IMR-90 (cell line): ENCODE data around the gene LAMA4. TPM values are rescaled to one million over a fixed set of nuclear protein-coding genes. Genes with fewer than 3 reads are reported as not detected.

Experiments used
- ATAC-seq: fragments of 200-7000 bp; cut with Tn5 transposase; 2 replicates; pipeline ENCODE4 v1.9.1; 2020; ENCODE audit warnings: low read depth, mild to moderate bottlenecking, moderate library complexity
- BruUV-seq: library from RNA; stranded (reverse); fragments of 400-500 nt; replicated peaks from 2 replicates; lab custom pipeline; 2021; lab: Mats Ljungman, UMichigan
- CTCF ChIA-PET: fragments of 300-600 bp; formaldehyde crosslinking; extraction: SDS; loops from one replicate; lab custom pipeline; 2021; ENCODE audit warnings: antibody characterized with exemption; lab: Yijun Ruan, JAX
- POLR2A ChIA-PET: fragments of 300-600 bp; sonication (Branson Sonifier 250); formaldehyde crosslinking; loops from one replicate; lab custom pipeline; 2022; ENCODE audit warnings: antibody characterized with exemption; ENCODE audit not compliant: unreplicated experiment; lab: Charles Lee
- DNase-seq: peaks from one replicate; pipeline ENCODE4 v3.0.0; 2013
- H2AFZ ChIP-seq: replicated peaks from 2 replicates; pipeline ENCODE3; 2013; ENCODE audit warnings: low read length, mild to moderate bottlenecking; ENCODE audit not compliant: poor library complexity
- H2AK5ac ChIP-seq: 2 replicates; pipeline ENCODE4 v1.6.1; 2013; ENCODE audit warnings: low read depth, low read length, inconsistent platforms
- H2AK9ac ChIP-seq: replicated peaks from 2 replicates; pipeline ENCODE3; 2013; ENCODE audit warnings: mild to moderate bottlenecking, low read depth, low read length, moderate library complexity; ENCODE audit not compliant: poor library complexity
- H2BK120ac ChIP-seq: 2 replicates; pipeline ENCODE4 v1.6.1; 2013; ENCODE audit warnings: low read depth, low read length, inconsistent platforms
- H2BK15ac ChIP-seq: 3 replicates; pipeline ENCODE4 v1.6.1; 2013; ENCODE audit warnings: low read depth, low read length, inconsistent platforms
- H2BK20ac ChIP-seq: 2 replicates; pipeline ENCODE4 v1.6.1; 2013; ENCODE audit warnings: low read depth, mild to moderate bottlenecking, inconsistent platforms, low read length, moderate library complexity
- H2BK5ac ChIP-seq: 2 replicates; pipeline ENCODE4 v1.6.1; 2013; ENCODE audit warnings: mild to moderate bottlenecking, low read depth, low read length, inconsistent platforms; ENCODE audit not compliant: poor library complexity, severe bottlenecking
- H3K14ac ChIP-seq: replicated peaks from 2 replicates; pipeline ENCODE4 v1.6.1; 2013; ENCODE audit warnings: low read depth, low read length, inconsistent platforms
- H3K18ac ChIP-seq: 2 replicates; pipeline ENCODE4 v1.6.1; 2013; ENCODE audit warnings: low read depth, low read length, control low read depth
- H3K23ac ChIP-seq: 2 replicates; pipeline ENCODE4 v1.6.1; 2013; ENCODE audit warnings: low read depth, low read length, inconsistent platforms
- H3K27ac ChIP-seq: 2 replicates; pipeline ENCODE4 v1.5.1; 2013; ENCODE audit warnings: mild to moderate bottlenecking, control low read depth, low read length; ENCODE audit not compliant: insufficient read depth
- H3K27me3 ChIP-seq: 2 replicates; pipeline ENCODE4 v1.6.1; 2013; ENCODE audit warnings: low read length; ENCODE audit not compliant: control insufficient read depth, insufficient read depth
- H3K36me3 ChIP-seq: 2 replicates; pipeline ENCODE4 v1.6.1; 2013; ENCODE audit warnings: low read length, mixed read lengths; ENCODE audit not compliant: control insufficient read depth, insufficient read depth
- H3K4ac ChIP-seq: 2 replicates; pipeline ENCODE4 v1.6.1; 2013; ENCODE audit warnings: low read depth, low read length, inconsistent platforms
- H3K4me1 ChIP-seq: 2 replicates; pipeline ENCODE4 v1.6.1; 2013; ENCODE audit warnings: low read length, mixed read lengths; ENCODE audit not compliant: control insufficient read depth, insufficient read depth
- H3K4me2 ChIP-seq: 2 replicates; pipeline ENCODE4 v1.6.1; 2013; ENCODE audit warnings: low read depth, mild to moderate bottlenecking, control low read depth, low read length, moderate library complexity
- H3K4me3 ChIP-seq: 2 replicates; pipeline ENCODE4 v1.5.1; 2013; ENCODE audit warnings: low read depth, mild to moderate bottlenecking, control low read depth, low read length, moderate library complexity; ENCODE audit not compliant: insufficient read depth
- H3K56ac ChIP-seq: 2 replicates; pipeline ENCODE4 v1.6.1; 2013; ENCODE audit warnings: low read length, inconsistent platforms; ENCODE audit not compliant: insufficient read depth; ENCODE audit errors: extremely low read depth
- H3K79me1 ChIP-seq, 2 experiments: 2 replicates each; pipeline ENCODE4 v1.6.1; 2013; ENCODE audit warnings: low read length in 2 of 2, inconsistent platforms in 1 of 2, low read depth in 1 of 2
- H3K9ac ChIP-seq: 2 replicates; pipeline ENCODE4 v1.6.1; 2013; ENCODE audit warnings: low read depth, low read length, control low read depth
- H3K9me1 ChIP-seq: 2 replicates; pipeline ENCODE4 v1.6.1; 2013; ENCODE audit warnings: low read length, inconsistent platforms; ENCODE audit not compliant: insufficient read depth
- H3K9me3 ChIP-seq: 2 replicates; pipeline ENCODE4 v1.6.1; 2013; ENCODE audit warnings: low read length; ENCODE audit not compliant: control insufficient read depth, insufficient read depth
- H4K20me1 ChIP-seq: 2 replicates; pipeline ENCODE4 v1.6.1; 2013; ENCODE audit warnings: low read length, inconsistent platforms; ENCODE audit not compliant: insufficient read depth
- H4K5ac ChIP-seq: 2 replicates; pipeline ENCODE4 v1.6.1; 2013; ENCODE audit warnings: mild to moderate bottlenecking, low read depth, low read length, control low read depth
- H4K8ac ChIP-seq, 2 experiments: 2 replicates each; pipeline ENCODE4 v1.6.1; 2013; ENCODE audit warnings: low read depth in 2 of 2, low read length in 2 of 2, control low read depth in 1 of 2, inconsistent platforms in 1 of 2
- H4K91ac ChIP-seq: 2 replicates; pipeline ENCODE4 v1.6.1; 2013; ENCODE audit warnings: low read depth, low read length, inconsistent platforms; ENCODE audit not compliant: insufficient read depth
- CEBPB ChIP-seq: IDR thresholded peaks from 2 replicates; pipeline ENCODE4 v1.6.1; 2012; ENCODE audit warnings: low read depth, low read length, improper control_type of control experiment
- CHD1 ChIP-seq: IDR thresholded peaks from 2 replicates; pipeline ENCODE4 v1.6.1; 2012; ENCODE audit warnings: low read depth, low read length, improper control_type of control experiment
- MXI1 ChIP-seq: IDR thresholded peaks from 2 replicates; pipeline ENCODE4 v1.6.1; 2012; ENCODE audit warnings: low read depth, mild to moderate bottlenecking, low read length, moderate library complexity, borderline replicate concordance
- RCOR1 ChIP-seq: IDR thresholded peaks from 2 replicates; pipeline ENCODE4 v1.6.1; 2012; ENCODE audit warnings: mild to moderate bottlenecking, low read length, improper control_type of control experiment; ENCODE audit not compliant: insufficient replicate concordance
- WGBS, 2 experiments: methylation state at CpG; one replicate each; pipeline versions ENCODE4 v1.1.5 to v1.1.7; 2013; ENCODE audit warnings: missing lambda C conversion rate in 2 of 2; ENCODE audit not compliant: insufficient read length in 1 of 2; ENCODE audit errors: extremely low coverage in 2 of 2; 5-methylcytosine and 5-hydroxymethylcytosine counted together
- dilution Hi-C: fragments of 300-500 bp; cut with HindIII; formaldehyde crosslinking; loops from one replicate; pipeline ENCODE4 v1.14.3; 2018; ENCODE audit warnings: low sequenced_read_pairs; ENCODE audit not compliant: unreplicated experiment
- in situ Hi-C: fragments of 300-500 bp; cut with MboI; formaldehyde crosslinking; loops from 3 replicates; pipeline ENCODE4 v1.14.3; 2019; ENCODE audit warnings: low sequenced_read_pairs, inconsistent platforms, mixed read lengths
- intact Hi-C: fragments of 100-400 bp; cut with micrococcal nuclease; formaldehyde crosslinking; loops from 2 replicates; pipeline ENCODE4 v1.10.0; 2022
- polyA plus RNA-seq, 3 experiments: library from polyadenylated mRNA; depleted of rRNA; stranded (reverse); fragments of >200 nt; gene quantifications; 2 replicates each; pipeline ENCODE4 v1.2.3, GENCODE V29; 2012; ENCODE audit warnings: low replicate concordance in 1 of 3
- total RNA-seq: library from RNA; depleted of rRNA; stranded (reverse); fragments of >200 nt; gene quantifications from 2 replicates; pipeline ENCODE4 v1.2.3, GENCODE V29; 2012

Gene LAMA4
- total and polyA plus RNA-seq, 2 of the 4 experiments (the other 2 are of a cell fraction) = 33.9 to 35.8 TPM

DNA sequence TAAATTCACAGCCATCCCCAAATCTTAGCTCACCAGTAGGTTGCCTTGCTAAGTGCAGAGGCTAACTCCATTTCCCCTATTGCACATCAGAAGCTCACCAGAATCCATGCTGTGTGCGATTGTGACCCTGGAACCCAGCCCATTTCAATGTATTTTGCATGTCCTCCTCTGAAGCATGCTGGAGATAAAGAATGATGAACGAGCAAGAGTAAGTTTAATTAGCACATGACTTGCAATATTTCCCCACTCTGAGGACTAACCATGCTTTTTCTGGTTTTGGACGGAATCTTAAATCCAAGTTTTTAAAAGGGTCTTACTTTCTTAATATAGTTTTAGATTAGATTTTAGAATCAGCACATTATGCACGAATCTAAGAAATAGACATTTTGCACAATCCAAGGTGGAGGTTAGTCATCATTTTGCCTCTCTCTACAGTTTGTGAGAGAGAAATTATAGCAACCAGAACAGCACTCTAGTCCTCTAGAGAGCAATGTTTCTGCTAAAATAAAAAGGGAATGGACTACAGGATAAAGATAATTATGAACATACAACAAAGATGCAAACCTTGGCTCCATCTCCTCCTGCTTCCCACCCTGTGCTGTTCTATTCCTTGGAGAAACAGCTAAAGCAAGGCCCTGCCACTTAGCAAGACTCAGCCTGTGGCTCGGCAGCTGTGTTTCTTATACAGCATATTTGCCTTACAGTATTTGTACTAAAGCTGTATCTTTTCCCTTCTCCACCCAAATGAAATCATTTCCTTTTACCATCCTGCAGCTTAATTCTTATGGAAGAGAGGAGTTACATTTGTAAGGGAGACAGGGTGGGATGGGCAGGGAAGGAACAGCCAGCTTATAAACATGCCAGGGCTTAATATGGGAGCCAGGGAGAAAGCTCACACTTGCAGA lies 24.9 kb upstream of the LAMA4 start:
- Histone ChIP-seq H2AK9ac (no peak overlapping the region), H3K9me1 (peaks cover 4% of the 10 kb centered on the region; the same call in 1 of the 2 replicates), H3K36me3 (no peaks in the 10 kb centered on the region), H3K4me2 (peak overlapping the region; percentile 15; the same call in 1 of the 2 replicates), H3K56ac (peak overlapping the region; percentile 24; the same call in 1 of the 2 replicates), H2AFZ (peak overlapping the region; percentile 58), H2BK5ac (peak overlapping the region; percentile 7), H3K79me1 (no peaks in the 10 kb centered on the region), H4K8ac (peak overlapping the region; percentile 33 to 69; a peak in 3 of 4 replicates), H3K9ac (peak overlapping the region; percentile 5; the same call in 1 of the 2 replicates), H3K27ac (peak overlapping the region; percentile 10; the same call in 1 of the 2 replicates), H3K23ac (peak overlapping the region; percentile 70), H3K4me3 (no peak overlapping the region), H4K20me1 (no peaks in the 10 kb centered on the region), H3K9me3 (no peaks in the 10 kb centered on the region), H2BK120ac (peak overlapping the region; percentile 70), H3K4me1 (peaks cover 10% of the 10 kb centered on the region), H3K4ac (peak overlapping the region; percentile 53), H3K14ac (peak overlapping the region; percentile 65), H2BK15ac (peak overlapping the region; percentile 62; the same call in 1 of the 3 replicates), H4K91ac (peak overlapping the region; percentile 35; the same call in 1 of the 2 replicates), H3K18ac (peak overlapping the region; percentile 42), H4K5ac (peak overlapping the region; percentile 12), H2BK20ac (peak overlapping the region; percentile 51), H3K27me3 (no peaks in the 10 kb centered on the region), H2AK5ac (peak overlapping the region; percentile 23)
- CTCF ChIA-PET = interaction anchor here (0.6 to 1.3 kb wide), 4 partner anchors 9 to 44 kb away, joined by 3 to 7 read pairs (median 4); no protein-coding TSS in a partner anchor
- intact Hi-C loops (no loop called here), in situ Hi-C loops (no loop called here), dilution Hi-C loops (no loop called here)
- POLR2A ChIA-PET = no interaction called here
- no TSS peak for BruUV-seq
- peak; percentile 33 for DNase-seq
- no CpG with 5 or more reads among the region's 5 CpGs for WGBS, 2 experiments
- TF ChIP-seq CEBPB (peak; percentile 54; the same call in 1 of the 2 replicates), RCOR1 (no peak), CHD1 (no peak), MXI1 (no peak)
- ATAC-seq = peak; percentile 42
